ENCODE results near the gene PRDM15.

PRDM15 gene

GRCh38 chr21:41766883-41767605 lies 112.1 kb downstream of the PRDM15 start, which contains the start of gene RIPK4:
TSS of gene RIPK4 (minus strand) at chr21:41767052. CDS start at chr21:41767041, 11 bp downstream.
- peak; percentile 85 for DNase-seq

GRCh38 chr21:41765973-41766882 lies 112.9 kb downstream of the PRDM15 start:
- no peak for DNase-seq
- in situ Hi-C loops (cut with HindIII; ENCODE audit: low pct_ligation_motif_present, low pct_unique_long_range_greater_than_20kb, low sequenced_read_pairs): loop anchor here (25.0 kb wide), 1 partner anchor 154 kb away; no protein-coding TSS in a partner anchor

More at GRCh38 chr21:41766883-41767605, 112.1 kb downstream of the PRDM15 start, which contains the start of gene RIPK4:
- in situ Hi-C loops (cut with HindIII; ENCODE audit: low pct_ligation_motif_present, low pct_unique_long_range_greater_than_20kb, low sequenced_read_pairs): loop anchor here (25.0 kb wide), 1 partner anchor 155 kb away; no protein-coding TSS in a partner anchor

DNA sequence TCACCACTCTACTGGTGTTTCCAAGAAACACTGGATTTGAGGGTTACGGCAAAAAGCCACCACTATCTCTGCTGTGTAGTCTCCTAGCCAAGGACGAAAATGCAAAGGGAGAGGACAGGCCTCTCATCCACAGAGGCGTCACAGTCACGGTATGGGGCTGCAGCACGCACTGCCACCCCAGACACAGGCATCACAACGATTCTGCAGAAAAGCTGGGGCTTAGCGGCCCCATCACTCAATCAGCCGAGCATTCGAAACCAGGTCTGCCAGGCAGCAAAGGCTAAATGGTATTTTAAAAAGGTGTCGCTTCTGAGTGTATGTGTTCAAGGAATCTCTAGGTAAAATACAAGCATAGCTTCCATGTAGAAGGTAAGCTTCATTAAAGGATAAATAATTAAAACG lies 113.7 kb downstream of the PRDM15 start:
- in situ Hi-C loops (cut with HindIII; ENCODE audit: low pct_ligation_motif_present, low pct_unique_long_range_greater_than_20kb, low sequenced_read_pairs): loop anchor here (25.0 kb wide), 1 partner anchor 153 kb away; no protein-coding TSS in a partner anchor
- no peak for DNase-seq

- in situ Hi-C loops (cut with HindIII; ENCODE audit: low pct_ligation_motif_present, low pct_unique_long_range_greater_than_20kb, low sequenced_read_pairs): loop anchor here (25.0 kb wide), 1 partner anchor 152 kb away; no protein-coding TSS in a partner anchor
- peak; percentile 74 for DNase-seq
Observed at GRCh38 chr21:41764558-41765419, 114.4 kb downstream of the PRDM15 start.

DNA sequence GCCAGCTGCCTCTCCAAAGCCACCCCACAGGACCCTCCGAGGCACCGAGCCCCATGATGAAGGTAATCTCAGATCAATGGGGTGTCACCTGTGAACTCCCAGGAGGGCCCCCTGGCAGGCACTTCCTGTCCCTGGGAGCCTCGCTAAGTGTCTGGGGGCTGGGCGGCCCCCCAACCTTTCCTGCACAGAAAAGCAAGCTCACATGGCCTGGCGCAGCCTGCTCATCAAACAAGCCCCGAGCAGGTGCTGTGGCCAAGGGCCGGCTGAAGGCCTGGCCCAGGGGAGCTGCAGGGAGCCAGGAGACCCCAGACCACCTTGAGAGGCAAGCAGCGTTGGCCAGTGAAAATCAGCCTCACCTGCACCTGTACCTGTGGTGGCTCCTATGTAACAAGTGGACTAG lies 115.1 kb downstream of the PRDM15 start:
- in situ Hi-C loops (cut with HindIII; ENCODE audit: low pct_ligation_motif_present, low pct_unique_long_range_greater_than_20kb, low sequenced_read_pairs): loop anchor here (25.0 kb wide), 1 partner anchor 152 kb away; no protein-coding TSS in a partner anchor

DNA sequence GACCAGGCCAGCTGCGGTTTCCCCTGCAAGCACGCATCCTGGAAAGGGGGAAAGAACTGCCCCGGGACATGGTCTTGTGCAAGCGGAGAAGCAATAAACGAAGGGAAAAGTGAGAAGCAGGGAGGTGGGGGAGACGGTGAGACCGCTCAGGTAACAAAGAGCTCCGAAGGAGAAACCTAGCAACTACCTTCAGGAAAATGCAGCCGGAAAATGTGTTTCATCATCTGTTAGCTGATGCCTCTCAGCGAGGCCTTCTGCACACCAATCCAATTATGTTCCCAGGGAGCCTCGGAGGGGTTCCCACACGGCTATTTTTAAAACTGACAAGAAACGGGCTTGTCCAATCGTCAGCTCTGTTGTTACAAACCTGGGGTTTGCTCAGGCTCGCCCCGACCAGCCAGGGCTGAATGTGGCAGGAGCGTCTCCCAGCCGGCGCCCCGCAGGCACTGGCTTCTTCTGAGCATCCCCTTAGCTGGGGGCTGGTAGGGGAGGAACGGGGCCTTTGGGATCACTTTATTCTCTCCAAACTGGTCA lies 115.7 kb downstream of the PRDM15 start:
- in situ Hi-C loops (cut with HindIII; ENCODE audit: low pct_ligation_motif_present, low pct_unique_long_range_greater_than_20kb, low sequenced_read_pairs): loop anchor here (25.0 kb wide), 1 partner anchor 151 kb away; no protein-coding TSS in a partner anchor
- no peak for DNase-seq

More for the DNA sequence above, 115.1 kb downstream of the PRDM15 start:
- no peak for DNase-seq

DNA sequence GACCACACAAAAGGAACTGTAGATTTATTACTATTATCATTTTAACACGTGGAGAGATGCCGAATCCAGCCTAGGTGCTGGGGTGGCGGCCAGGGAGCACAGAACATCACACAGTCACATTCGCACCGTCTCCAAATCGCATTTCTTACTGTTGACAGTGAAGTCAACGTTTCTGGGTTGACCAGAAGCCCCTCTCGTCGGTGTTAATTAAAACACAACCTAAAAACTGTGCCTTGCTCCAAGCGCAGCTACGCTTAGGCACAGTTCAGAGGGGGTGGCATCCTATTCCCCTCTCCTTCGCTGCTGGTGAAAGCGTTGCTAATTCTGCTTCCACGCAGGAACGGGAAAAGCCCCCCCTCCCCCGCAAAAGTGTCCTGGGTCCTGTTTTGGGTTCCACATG lies 116.4 kb downstream of the PRDM15 start:
- no peak for DNase-seq
- in situ Hi-C loops (cut with HindIII; ENCODE audit: low pct_ligation_motif_present, low pct_unique_long_range_greater_than_20kb, low sequenced_read_pairs): loop anchor here (25.0 kb wide), 1 partner anchor 150 kb away; no protein-coding TSS in a partner anchor

DNA sequence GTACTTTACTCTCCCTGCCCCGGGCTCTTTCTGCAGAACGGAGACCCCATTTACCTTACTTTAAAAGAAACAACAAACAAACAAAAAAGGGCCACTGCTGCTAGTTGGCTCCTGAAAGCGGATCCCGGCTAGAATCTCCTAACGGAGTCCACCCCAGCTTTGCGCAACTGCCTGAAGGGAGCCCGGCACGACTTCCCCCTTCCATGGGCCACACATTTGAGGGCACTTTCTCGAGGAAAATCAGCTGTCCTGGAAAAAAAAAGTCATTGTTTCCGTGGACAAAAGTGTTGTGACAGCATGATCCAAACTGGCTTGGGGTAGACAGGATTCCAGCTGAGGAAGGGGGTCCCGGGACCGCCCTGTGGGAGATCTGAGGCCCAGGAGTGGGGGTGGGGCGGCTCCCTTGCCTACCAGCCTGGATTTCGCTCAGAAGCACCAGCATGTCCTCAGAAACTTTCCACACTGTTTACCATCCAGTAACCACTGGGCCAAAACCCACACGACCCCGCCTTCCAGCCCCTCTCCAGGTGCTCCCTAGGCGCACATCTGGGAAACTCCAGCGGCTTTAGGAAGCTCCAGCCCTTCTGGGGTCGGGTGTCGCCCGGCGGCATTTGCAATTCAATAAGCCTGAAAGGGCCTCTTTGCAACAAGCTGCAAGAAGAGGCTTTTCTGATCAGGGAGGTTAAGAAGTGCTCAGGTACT lies 117.1 kb downstream of the PRDM15 start:
- no peak for DNase-seq
- in situ Hi-C loops (cut with HindIII; ENCODE audit: low pct_ligation_motif_present, low pct_unique_long_range_greater_than_20kb, low sequenced_read_pairs): loop anchor here (25.0 kb wide), 1 partner anchor 150 kb away; no protein-coding TSS in a partner anchor

- no peak for DNase-seq
- in situ Hi-C loops (cut with HindIII; ENCODE audit: low pct_ligation_motif_present, low pct_unique_long_range_greater_than_20kb, low sequenced_read_pairs): loop anchor here (25.0 kb wide), 1 partner anchor 149 kb away; no protein-coding TSS in a partner anchor
Observed at GRCh38 chr21:41761211-41761933, 117.8 kb downstream of the PRDM15 start.

- in situ Hi-C loops (cut with HindIII; ENCODE audit: low pct_ligation_motif_present, low pct_unique_long_range_greater_than_20kb, low sequenced_read_pairs): loop anchor here (25.0 kb wide), 1 partner anchor 148 kb away; no protein-coding TSS in a partner anchor
- DNase-seq: no peak
Observed at GRCh38 chr21:41760411-41760810, 118.7 kb downstream of the PRDM15 start.

DNA sequence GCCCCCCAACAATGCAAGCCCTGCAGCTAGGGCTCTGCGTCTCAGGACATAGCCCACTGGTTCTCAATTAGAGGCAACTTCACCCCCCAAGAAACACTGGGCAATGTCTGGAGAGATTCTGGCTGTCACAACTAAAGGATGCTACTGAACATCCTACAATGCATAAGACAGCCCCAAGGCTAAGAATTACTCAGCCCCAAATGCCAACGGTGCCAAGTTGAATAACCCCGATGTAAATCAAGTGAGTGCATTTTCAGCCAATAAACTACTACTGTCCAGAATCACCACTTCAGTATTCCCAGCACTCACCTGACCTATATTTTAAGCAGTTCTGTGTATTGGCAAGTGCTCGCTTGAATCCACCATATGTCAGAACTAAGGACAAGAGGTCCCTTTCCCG lies 119.2 kb downstream of the PRDM15 start:
- in situ Hi-C loops (cut with HindIII; ENCODE audit: low pct_ligation_motif_present, low pct_unique_long_range_greater_than_20kb, low sequenced_read_pairs): loop anchor here (25.0 kb wide), 1 partner anchor 148 kb away; no protein-coding TSS in a partner anchor
- DNase-seq: no peak

- DNase-seq: no peak
Observed at GRCh38 chr21:41759214-41759840, 119.8 kb downstream of the PRDM15 start.

DNA sequence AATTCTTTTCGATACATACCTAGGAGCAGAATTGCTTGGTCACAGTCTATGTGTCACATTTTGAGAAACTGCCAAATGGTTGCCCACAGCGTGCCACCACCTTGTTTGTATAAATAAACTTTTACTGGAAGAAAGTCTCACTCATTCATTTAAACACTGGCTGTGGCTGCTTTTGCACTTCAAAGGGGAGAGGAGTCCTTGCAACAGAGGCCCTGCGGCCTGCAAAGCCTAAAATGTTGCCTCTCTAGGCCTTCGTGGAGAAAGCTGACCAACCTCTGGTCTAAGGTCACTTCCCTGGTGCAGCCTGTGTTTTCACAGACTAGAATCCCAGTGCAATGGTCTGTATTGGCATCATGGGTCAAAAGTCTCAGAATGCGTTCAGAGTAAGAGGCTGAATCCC lies 120.6 kb downstream of the PRDM15 start:
- in situ Hi-C loops (cut with HindIII; ENCODE audit: low pct_ligation_motif_present, low pct_unique_long_range_greater_than_20kb, low sequenced_read_pairs): loop anchor here (25.0 kb wide), 1 partner anchor 146 kb away; no protein-coding TSS in a partner anchor
- no peak for DNase-seq

More at GRCh38 chr21:41759214-41759840, 119.8 kb downstream of the PRDM15 start:
- in situ Hi-C loops (cut with HindIII; ENCODE audit: low pct_ligation_motif_present, low pct_unique_long_range_greater_than_20kb, low sequenced_read_pairs): loop anchor here (25.0 kb wide), 1 partner anchor 147 kb away; no protein-coding TSS in a partner anchor

- in situ Hi-C loops (cut with HindIII; ENCODE audit: low pct_ligation_motif_present, low pct_unique_long_range_greater_than_20kb, low sequenced_read_pairs): loop anchor here (25.0 kb wide), 1 partner anchor 144 kb away; no protein-coding TSS in a partner anchor
- DNase-seq: no peak
Observed at GRCh38 chr21:41755934-41756773, 123.0 kb downstream of the PRDM15 start.
